Measurements from ENCODE around the gene KRTAP3-1.
"Not testable (repeated sequence)": the region's sequence is repeated elsewhere in the genome, so short reads cannot be mapped to it uniquely, and the experiment has no call there.

Gene KRTAP3-1

DNA sequence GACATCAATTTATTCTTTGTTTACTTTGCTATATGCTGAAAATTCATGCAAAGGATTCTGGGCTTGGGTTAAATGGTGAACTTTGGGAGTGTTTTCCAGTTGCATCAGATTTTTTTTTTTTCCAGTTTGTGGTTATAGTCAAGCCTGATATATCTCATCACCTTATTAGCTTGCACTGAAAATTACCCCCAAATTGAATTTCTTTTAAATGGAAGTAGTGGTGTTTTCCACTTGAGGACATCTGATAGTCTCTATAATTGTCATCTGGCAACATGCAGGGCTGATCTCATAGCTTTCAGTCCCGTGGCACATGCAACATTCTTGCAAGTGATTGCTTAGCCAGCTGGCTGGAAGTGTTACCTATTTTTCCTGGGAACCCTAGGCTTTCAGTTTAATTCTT lies 4.7 kb upstream of the KRTAP3-1 start:
- DNase-seq: no peak

DNA sequence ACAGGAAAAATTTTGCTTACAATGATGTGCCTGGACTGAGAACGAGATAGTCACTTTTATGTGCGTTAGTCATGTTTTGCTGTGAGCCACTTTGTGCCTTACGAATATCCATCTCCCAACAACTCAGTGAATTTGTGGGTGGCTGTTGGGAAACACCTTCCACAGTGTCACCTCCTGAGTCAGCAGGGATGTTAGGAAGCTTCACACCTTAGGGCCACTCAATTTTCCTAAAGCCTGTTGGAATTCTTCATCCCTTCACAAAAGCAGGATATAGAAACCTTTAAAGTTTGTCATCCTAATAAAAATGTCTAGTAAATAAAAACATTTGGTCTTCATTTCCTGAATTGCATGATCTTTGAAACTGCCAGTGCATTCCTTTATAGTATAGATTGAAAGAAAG lies 4.3 kb upstream of the KRTAP3-1 start:
- DNase-seq: no peak

DNA sequence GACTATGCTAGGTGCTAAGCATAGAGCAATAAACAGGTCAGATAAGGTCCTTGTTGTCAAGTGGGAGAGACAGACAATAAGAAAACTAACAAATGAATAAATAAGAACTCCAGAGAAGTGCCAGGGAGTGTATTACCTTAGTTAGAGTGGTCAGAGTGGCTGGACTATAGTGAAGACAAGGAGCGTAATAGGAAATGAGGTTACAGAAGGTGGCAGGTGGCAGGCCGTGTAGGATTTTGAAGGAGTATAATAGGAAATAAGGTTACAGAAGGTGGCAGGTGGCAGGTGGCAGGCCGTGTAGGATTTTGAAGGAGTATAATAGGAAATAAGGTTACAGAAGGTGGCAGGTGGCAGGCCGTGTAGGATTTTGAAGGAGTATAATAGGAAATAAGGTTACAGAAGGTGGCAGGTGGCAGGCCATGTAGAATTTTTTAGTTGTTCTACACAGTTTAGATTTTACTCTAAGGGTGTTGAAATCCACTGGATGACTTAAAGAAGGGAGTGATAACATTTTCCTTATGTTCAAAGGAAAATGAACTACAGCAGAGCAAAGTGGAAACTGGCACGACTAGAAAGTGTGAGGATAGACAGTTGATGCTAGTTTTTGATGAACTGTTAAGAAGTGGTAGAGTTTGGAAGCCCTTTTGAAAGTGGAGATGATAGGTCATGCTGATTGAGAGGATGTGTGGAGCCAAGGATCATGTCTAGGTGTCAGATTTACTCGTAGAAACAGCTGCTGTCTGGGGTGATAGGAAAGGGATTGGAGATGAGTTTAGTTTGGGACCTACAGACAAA lies 3.6 kb upstream of the KRTAP3-1 start:
- no peak for DNase-seq

DNA sequence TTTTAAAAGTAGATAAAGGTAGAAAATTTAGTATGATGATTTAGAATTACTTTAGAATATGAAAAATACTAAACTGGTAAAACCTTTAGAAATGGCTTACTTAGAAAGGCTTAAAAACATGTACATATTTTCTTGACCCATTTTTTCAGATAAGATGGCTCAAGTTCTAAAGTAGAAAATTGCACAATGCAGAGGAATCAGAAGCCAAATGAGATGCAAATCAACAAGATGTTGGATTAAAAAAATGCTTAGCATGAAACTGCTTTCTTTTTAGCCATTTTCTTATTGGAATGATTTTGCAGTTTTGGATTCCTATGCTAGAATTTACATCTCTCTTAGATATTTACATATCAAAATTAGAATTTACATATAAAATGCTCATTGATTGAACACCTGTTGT lies 1.5 kb upstream of the KRTAP3-1 start:
- DNase-seq: no peak

DNA sequence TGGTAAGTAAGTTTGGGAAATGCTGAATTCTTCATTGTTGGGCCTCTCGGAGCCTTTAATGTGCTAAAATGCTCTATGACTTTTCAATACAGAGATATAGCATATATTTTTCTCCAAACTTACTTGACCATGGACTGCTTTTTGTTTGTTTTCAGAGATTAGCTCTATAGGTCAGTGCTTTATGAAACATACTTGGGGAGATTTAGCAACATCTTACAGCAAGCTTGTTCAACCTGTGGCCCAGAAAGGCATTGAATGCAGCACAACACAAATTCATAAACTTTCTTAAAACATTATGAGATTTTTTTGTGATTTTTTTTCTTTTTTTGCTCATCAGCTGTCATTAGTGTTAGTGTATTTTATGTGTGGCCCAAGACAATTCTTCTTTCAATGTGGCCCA lies 1.0 kb upstream of the KRTAP3-1 start:
- no peak for DNase-seq

DNA sequence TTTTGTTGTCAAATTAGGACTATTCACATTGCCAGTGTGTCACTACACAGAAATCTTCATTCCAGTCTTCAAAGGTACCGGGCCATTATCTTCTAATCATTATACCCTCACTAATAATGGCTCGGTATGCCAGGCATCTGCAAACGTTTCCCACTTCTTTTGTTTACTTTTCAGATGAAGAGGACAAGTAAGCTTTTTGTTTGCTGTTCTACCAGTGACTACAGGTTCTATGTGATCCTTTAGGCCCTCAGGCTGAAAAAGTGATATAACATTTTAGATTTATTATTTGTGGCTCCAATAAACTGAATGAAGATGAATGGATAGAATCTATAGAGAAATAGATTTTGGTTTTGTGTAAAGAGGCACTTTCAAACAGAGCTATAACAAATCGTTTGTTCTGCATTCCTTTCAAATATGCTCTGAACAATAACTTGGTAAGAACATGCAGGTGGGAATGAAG lies 403 bp upstream of the KRTAP3-1 start:
- DNase-seq: no peak

DNA sequence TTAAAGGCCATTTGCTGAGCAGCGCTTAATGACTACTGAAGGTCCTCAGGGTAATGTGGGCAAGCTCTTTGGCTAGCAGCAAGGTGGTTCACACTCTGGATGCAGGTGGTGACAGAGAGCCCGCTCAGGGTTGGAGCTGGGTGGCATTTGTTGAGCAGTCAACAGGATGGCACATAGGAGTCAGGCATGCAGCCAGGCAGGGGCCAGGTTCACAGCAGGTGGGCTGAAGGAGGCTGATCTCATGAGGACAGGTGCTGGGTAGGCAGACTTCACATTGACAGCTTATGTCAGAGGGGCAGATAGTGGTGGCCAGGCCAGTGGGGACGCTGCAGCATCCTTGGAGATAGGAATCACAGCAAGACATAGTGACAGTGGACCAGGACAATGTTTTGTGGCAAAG lies 4.5 kb downstream of the KRTAP3-1 start:
- no peak for DNase-seq

DNA sequence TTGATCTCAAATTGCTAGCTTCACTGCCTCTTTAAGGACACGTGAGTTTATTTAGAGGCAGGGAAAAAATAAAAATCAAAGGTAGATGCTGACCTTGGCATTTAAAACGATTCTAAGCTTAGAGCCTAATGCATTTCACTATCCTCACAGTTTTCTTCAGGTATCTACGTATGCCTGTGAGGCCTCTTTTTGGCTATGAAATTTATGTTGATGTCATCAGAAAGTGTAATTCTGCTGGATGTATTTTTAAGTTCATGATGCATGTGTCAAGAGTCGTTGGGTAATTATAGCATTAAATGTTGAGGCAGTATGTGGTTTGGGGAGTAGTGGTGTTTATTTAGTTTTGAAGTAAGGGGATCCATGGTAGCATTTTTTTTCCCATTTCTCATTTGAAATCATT lies 5.0 kb downstream of the KRTAP3-1 start:
- no peak for DNase-seq

DNA sequence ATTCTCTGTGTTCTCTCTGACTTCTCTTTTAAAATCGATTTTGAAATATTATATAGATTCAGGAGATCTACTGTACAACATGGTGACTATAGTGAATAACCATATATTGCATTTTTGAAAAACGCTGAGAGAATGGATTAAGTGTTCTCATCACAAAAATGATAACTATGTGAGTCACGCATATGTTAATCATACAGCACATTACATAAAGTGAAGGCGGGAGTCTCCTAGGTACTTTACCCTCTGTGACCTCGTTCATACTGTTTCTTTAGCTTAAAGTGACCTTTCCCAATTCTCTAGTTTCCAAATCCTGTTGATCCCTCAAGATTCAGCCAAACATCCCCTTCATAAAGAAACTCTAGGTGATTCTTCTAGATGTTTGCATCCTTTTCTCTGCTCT lies 6.1 kb downstream of the KRTAP3-1 start:
- no peak for DNase-seq

DNA sequence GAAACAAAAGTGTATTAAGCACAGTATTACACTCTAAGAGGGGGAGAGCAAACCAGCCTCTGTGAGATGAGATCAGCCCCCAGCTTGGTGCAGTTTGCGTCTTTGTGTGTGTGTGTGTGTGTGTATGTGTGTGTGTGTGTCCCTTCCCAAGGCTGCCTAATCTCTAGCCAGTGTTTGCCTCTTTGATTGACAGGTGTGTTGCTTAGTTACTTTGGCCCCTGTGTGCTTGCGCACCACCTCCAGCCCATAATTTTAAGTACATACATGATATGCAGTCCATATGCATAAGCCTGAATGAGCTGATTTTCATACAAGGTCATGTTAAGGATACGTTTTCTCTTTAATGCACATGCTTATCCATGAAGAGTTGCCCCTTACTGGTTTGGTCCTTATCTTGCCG lies 7.1 kb downstream of the KRTAP3-1 start:
- DNase-seq: no peak

DNA sequence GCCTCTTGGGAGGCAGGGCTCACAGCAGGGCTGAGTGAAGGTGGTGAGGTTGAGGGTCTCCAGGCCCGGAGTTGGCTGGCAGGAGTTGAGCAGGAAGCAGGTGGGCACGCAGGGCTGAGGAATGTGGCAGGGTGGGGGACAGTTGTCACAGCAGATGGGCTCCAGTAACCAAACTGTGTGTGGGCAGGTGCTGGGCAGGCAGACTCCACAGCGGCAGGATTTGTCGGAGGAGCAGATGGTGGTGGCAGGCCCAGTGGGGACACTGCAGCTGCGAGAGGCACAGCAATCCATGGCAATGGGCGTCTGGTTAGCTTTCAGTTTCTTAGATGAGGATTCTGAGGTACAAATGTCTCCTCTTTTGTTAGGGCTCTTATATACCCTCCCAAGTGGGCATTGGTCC lies 9.4 kb downstream of the KRTAP3-1 start, which contains the start of gene KRTAP3-2:
Gene KRTAP3-2, minus strand, starts transcription at position 344 of the 400 bp plus-strand sequence. Its CDS starts 53 bp downstream, at position 291.
- DNase-seq: not testable (repeated sequence)

DNA sequence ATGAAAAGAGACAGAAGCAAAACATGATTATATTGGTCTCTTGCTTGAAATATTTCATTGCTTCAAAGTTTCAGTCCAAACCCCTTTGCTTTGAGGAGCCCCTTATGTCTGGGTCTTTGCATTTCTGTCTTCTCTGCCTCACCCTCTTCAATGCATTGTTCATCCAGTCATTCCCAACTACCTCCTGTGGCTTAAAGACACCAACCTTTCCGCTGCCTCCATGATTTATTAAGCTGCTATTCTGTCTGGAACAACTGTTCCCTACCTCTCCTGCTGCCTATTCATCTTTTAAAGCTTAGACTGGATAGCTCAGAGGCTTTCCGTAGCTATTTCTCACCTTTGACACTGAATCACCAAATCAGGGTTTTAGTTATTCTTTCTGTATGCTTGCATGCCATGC lies 11.6 kb downstream of the KRTAP3-1 start:
- no peak for DNase-seq

DNA sequence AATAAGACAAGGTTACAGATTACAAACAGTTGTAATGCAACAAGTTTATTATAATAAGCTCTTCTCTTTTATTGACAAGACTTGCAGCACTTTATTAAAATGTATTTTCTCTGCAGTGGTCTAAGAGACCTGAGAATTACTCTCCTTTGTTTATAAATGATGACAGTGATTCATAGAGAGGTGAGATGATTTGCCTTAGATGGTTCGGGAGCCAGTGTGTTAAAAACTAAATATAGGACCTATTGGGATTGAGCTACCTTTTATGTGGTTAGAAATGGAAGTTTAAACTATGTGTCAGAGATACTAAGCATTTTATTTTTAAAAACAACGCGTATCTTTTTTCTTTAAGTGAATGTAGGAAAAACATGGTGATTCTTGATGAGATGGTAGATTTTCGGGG lies 12.1 kb downstream of the KRTAP3-1 start:
- DNase-seq: no peak

DNA sequence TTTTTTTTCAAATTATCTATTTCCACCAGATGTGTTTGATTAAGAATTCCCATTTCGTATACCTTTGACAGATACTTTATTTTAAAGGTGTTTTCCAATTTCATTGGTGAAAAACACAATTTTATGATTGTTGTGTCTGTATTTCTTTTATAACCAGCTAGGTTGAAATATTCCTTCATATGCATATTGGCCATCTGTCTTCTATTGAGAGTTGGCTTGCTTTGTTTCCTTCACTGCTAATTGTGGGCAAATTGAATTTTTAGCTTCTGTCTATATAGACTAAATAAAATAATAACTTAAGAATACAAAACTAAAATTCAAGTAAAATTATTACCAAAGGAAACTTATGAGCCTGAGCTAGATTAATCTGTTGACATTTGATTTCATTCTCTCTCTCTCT lies 13.8 kb downstream of the KRTAP3-1 start:
- no peak for DNase-seq

DNA sequence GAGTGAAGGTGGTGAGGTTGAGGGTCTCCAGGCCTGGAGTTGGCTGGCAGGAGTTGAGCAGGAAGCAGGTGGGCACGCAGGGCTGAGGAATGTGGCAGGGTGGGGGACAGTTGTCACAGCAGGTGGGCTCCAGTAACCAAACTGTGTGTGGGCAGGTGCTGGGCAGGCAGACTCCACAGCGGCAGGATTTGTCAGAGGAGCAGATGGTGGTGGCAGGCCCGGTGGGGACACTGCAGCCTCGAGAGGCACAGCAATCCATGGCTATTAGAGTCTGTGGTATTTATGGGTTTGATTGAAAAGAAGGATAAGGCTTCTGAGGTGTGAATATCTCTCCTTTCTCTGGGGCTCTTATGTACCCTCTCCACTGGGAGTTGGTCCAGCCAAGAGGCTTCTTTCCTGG lies 15.1 kb downstream of the KRTAP3-1 start, which contains the start of gene KRTAP3-3:
Gene KRTAP3-3, minus strand, starts transcription at position 326 of the 400 bp plus-strand sequence. Its CDS starts 67 bp downstream, at position 259.
- DNase-seq: no peak

DNA sequence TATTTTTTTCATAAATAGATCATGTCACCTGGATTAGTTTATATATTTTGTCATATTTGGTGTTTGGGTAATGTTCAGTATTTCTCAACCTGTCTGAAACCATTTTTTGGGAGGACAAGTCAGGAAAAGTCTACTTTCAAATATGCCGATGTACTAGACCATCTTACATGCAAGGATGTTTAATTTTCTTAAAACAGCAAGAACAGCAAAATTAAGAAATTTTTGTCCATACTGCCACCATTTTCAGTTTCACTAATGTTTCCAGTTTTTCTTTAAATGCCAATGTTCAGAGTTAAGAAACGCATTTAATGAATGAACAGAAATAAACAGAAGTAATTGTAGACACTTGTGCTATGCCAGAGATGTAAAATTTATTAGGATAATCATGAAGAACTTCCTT lies 15.8 kb downstream of the KRTAP3-1 start:
- no peak for DNase-seq

DNA sequence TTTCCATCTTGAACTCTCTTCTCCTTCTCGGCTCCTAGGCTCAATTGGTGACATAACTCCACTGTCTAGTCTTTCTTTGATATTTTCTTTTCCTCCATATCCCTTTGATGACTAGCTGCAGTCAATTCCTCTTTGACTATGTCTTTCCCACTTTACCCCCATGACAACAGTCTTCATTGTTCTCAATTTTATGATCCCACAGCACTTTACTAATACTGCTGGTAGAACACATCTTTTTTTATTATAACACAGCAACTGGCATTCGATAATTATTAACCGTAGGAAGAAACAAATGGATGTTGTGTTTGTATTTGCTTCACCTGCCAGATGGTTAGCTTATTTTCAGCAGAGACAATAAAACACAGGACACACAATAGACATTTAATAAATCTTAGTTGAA lies 16.3 kb downstream of the KRTAP3-1 start:
- no peak for DNase-seq

DNA sequence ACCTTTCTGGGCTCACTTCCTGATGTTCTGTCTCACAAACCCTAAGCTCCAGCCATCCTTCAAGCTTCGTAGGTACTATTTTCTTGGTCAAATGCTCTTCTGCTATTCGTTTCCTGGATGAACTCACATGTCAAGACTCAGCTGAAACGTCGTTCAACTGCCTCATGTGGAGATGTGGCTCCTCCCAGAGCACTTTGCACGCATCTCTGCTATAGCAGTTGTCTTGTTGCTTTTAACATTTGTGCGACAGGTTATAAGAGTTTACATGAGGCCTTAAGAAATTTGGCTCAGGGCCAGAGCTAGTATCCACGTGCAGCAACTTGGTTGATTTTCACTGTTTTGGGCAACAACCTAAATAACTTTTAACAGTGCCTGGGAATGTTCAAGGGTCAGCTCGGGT lies 22.0 kb downstream of the KRTAP3-1 start:
- no peak for DNase-seq

DNA sequence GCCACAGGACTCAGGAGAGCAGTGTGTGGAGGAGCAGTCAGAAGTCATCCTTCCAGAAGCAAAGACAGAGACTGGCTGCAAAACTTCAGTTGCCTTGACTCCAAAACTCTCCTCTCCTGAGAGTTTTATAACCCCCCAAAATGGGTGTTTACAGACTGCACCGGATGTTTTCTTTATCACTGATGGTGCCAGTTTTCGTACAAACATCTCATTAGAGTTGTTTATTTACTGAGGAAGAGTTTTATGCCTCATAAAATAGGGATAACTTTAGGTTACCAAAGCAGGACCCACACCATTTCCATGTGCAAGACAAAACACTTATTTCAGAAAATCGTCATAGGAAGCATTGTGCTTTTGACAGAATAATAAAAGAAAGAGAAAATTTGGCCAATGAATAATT lies 24.7 kb downstream of the KRTAP3-1 start, which contains the start of gene KRT40:
Gene KRT40, minus strand, starts transcription at position 101 of the 400 bp plus-strand sequence. Its CDS starts 53 bp downstream, at position 48.
- DNase-seq: no peak

DNA sequence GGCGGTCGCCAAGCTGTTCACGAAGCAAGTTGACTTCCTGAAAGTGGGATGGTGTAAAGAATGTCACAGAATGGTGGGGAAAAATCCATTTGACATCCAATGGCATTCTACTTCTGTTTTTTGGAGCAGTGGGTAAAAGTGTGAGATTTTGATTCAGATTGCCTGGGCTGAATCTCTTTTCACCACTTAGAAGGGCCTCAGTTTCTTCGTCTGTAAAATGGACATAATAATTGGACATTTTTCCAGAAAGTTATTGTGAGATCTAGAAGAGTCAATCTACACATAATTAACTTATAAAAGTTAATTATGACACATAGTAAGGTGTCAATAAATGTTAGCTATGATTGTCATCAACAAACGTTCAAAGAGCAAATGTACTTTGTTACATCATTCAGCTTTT lies 27.8 kb downstream of the KRTAP3-1 start:
- no peak for DNase-seq

DNA sequence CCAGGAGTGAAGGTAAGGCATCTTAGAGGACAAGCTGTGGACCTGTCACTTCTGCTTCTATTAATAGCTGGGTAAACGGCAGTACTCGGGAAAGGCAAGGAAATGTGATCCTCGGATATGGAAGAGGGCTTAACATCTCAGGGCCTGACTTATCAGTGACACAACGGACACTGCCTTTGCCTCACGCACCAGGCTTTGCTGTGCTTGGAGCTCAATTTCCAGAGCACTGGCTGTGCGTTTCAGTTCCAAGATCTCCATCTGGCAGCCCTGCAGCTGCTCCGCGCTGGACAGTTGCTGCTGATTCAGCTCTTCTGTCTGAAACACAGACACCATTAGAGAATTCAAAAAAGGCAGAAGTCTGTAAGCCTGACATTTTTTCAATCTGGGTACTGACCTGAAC lies 28.3 kb downstream of the KRTAP3-1 start:
- no peak for DNase-seq

DNA sequence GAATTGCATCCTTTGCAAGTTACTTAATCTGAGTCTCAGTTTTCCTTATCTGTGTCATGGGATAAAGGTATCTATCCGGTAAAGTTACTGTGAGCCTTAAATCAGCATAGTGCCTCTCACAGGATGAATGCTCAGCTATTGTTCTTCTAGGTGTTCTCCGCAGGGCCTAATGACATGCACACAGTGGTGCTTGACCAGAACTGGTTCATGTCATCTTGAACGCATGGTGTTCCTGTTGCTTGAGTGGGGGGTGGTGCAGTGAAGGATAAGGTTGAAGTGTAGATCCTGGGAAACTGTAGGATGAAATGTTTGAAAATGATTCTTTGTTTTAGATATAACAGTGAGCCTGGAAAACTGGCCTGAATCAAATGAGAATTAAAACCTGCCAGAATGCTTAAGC lies 28.8 kb downstream of the KRTAP3-1 start:
- no peak for DNase-seq

DNA sequence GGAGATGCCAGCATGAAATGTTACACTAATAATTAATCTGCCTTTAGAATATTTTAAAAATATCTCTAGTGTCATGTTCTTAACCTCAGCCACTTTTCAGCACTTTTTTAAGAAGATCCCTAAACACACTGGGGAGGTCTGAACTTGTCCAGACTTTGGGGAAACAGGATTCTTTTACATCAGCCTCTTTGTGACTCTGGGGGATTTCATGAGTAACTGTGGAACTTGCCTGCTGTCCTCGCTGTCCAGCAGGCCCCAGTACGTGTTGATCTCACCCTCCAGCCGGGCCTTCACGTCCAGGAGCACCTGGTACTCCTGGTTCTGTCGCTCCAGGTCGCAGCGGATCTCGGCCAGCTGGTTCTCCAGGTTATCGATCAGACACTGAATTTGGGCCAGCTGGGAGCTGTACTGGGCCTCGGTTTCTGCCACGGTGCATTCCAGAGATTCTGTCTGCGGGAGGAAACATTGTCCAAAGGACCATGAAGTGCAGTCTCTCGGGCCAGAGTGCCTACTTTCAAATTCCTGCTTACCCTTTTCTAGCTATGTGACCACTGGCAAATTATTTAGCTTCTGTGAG lies 30.3 kb downstream of the KRTAP3-1 start:
- no peak for DNase-seq

DNA sequence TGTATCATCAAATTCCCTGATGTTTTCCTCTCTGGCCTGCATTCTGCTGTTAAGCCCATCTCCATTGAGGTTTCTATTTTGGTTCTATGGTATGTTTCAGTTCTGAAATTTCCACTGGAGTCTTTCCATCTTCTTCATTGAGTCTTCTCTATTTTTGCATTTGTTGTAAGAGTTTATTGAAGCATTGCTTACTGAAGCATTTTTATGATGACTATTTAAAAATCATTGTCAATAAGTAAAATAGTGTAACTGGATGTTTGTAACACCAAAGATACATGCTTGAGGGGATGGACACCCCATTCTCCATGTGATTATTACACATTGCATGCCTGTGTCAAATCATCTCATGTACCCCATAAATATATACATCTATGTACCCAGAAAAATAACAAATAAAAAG lies 33.4 kb downstream of the KRTAP3-1 start:
- DNase-seq: no peak

Measured in bone marrow (tissue), 2 donors.